Retinal pigment epithelial cell (primary cell): ENCODE data around the gene RFX8.

Source experiments
- DNase-seq: peaks from one replicate; pipeline ENCODE4 v3.0.0-alpha.2; 2010; ENCODE audit warnings: low read depth
- H3K4me3 ChIP-seq: 2 replicates; pipeline ENCODE4 v1.5.1; 2011; ENCODE audit warnings: mild to moderate bottlenecking, low read length, control low read depth, moderate library complexity
- CTCF ChIP-seq: conservative IDR thresholded peaks from 2 replicates; pipeline ENCODE4 v1.5.1; 2011; ENCODE audit warnings: low read depth, low read length, control low read depth, inconsistent platforms

The RFX8 gene

DNA sequence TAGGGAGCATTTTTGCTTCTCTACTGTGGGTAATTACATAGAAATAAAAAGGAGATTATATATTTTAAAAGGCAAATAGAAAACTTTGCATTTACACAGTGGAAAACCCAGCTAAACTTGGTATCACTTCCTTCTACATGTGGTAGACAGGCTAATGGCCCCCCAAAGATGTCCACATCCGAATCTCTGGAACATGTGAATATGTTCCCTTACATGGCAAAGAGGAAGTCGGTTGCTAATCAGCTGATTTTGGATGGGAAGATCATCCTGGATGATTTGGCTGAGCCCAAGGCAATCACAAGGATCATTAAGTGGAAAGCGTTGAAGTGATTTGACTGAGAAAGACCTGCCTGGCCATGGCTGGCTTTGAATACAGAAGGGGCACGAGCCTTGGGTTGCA, 113.8 kb downstream of the RFX8 start:
- no peak for DNase-seq
- no peak overlapping the region for H3K4me3 ChIP-seq
- TF ChIP-seq CTCF: no peak

DNA sequence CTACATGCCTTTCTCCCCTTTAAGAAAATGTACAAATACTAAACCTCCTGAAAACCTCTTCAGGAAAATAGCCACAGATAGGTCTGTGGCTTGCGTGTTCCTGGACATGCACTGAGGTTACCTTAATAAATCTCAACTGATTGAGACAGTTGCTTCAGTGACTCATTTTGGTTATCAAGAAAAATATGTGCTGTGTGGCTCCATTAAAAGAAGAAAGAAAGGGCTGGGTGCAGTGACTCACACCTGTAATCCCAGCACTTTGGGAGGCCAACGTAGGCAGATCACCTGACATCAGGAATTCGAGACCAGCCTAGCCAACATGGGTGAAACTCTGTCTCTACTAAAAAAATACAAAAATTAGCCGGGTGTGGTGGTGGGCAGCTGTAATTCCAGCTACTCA, 114.7 kb downstream of the RFX8 start:
- no peak overlapping the region for H3K4me3 ChIP-seq
- no peak for TF ChIP-seq CTCF
- no peak for DNase-seq

- no peak overlapping the region for H3K4me3 ChIP-seq
- DNase-seq: no peak
- TF ChIP-seq CTCF: no peak
Measured at GRCh38 chr2:101359410-101359954, 115.4 kb downstream of the RFX8 start.

DNA sequence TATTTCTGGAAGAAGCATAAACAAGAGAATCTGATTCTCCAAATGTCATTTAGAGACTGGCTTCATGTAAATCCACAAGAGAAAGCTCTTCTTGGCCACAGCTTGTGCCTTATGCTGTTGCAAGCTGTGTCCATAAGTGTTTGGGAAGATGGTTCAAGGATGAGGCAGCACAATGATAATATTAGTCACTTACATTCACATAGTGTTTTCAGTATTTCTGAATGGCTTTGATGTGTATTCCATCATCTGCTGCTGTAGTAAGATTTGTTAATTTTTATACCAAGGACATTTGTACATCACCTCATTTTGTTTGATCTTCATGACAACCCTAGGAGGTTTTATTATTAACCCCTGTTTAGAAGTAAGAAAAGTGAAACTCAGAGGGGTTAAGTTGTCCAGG, 117.5 kb downstream of the RFX8 start:
- TF ChIP-seq CTCF: no peak
- no peak for DNase-seq
- H3K4me3 ChIP-seq: no peak overlapping the region

- DNase-seq: no peak
- no peak for TF ChIP-seq CTCF
- no peak overlapping the region for H3K4me3 ChIP-seq
Measured at GRCh38 chr2:101356521-101356920, 118.4 kb downstream of the RFX8 start.

GRCh38 chr2:101356055-101356454, 118.9 kb downstream of the RFX8 start:
- H3K4me3 ChIP-seq: no peak overlapping the region
- TF ChIP-seq CTCF: no peak
- DNase-seq: no peak

GRCh38 chr2:101355401-101356054, 119.4 kb downstream of the RFX8 start:
- no peak for DNase-seq
- H3K4me3 ChIP-seq: no peak overlapping the region
- no peak for TF ChIP-seq CTCF
